ENCODE results near the gene COX7B. TPM values are rescaled to one million over a fixed set of nuclear protein-coding genes. Genes with fewer than 3 reads are reported as not detected.
"Not testable (repeated sequence)": the region's sequence is repeated elsewhere in the genome, so short reads cannot be mapped to it uniquely, and the experiment has no call there.

Gene COX7B
- total RNA-seq (2022) (243 and 283 TPM in 2 replicates), Bru-seq, nascent RNA (percentile 88 among the genes with signal in this experiment), BruChase-seq, experiment 1, labeled RNA remaining after a 2-hour chase (percentile 78 among the genes with signal in this experiment), BruChase-seq, experiment 2, labeled RNA remaining after a 6-hour chase (percentile 79 among the genes with signal in this experiment)
- long read RNA-seq, transcript COX7B-203 (3 exons, 2,471 nt) = major isoform, 211 of 214 reads
- long read RNA-seq, partial matches to known transcripts = 0 of 214 reads
- long read RNA-seq, other reads (novel, unspliced or antisense) = 1 of 214 reads

GRCh38 chrX:77899081-77899828 lies at the start of gene COX7B:
Gene COX7B, plus strand, starts transcription at chrX:77899468. Its CDS starts 86 bp downstream, at chrX:77899554.
- BruUV-seq (replicated peaks) = no TSS peak
- no peaks in the 10 kb centered on the region for H3K9me3 Mint-ChIP-seq (ENCODE audit: unreplicated experiment)
- H3K36me3 Mint-ChIP-seq (ENCODE audit: insufficient read depth, unreplicated experiment) = peaks cover 38% of the 10 kb centered on the region
- no peaks in the 10 kb centered on the region for H3K4me1 Mint-ChIP-seq (ENCODE audit: low read depth, unreplicated experiment)
- peak within 1 kb of the TSS; percentile 95 for H3K4me3 Mint-ChIP-seq (ENCODE audit: unreplicated experiment)
- H3K27me3 ChIP-seq (replicated peaks; ENCODE audit: control insufficient read depth, insufficient read depth, low read length) = no peaks in the 10 kb centered on the region
- CTCF ChIA-PET = interaction anchor here (0.9 to 1.5 kb wide), 2 partner anchors 11 to 13 kb away, joined by 3 to 8 read pairs; partner anchors contain the start of gene ATP7A
- no peaks in the 10 kb centered on the region for H3K9me3 ChIP-seq
- peak; percentile 81 to 84 for DNase-seq
- POLR2A ChIA-PET = interaction anchor here (0.6 to 1.8 kb wide), 5 partner anchors 10 to 212 kb away, joined by 3 to 12 read pairs (median 3); partner anchors contain the start of gene ATP7A
- TF ChIP-seq CTCF (IDR thresholded peaks at IDR 0.05; ENCODE audit: insufficient read depth in 1 of 2, low read depth in 1 of 2, low read length in 1 of 2, severe bottlenecking in 1 of 2, unreplicated experiment in 1 of 2) = peak in 1 of 2 experiments; percentile 45
- no peaks in the 10 kb centered on the region for H3K36me3 ChIP-seq (ENCODE audit: control insufficient read depth, insufficient read depth, low read length)
- peak within 1 kb of the TSS; percentile 43 for H3K4me3 ChIP-seq (ENCODE audit: low read depth, low read length)
- no peaks in the 10 kb centered on the region for H3K4me1 ChIP-seq
- peak within 1 kb of the TSS; percentile 76 for H3K27ac Mint-ChIP-seq (ENCODE audit: unreplicated experiment)
- no peaks in the 10 kb centered on the region for H3K27me3 Mint-ChIP-seq (ENCODE audit: insufficient read depth, unreplicated experiment)
- intact Hi-C loops (cut with micrococcal nuclease; ENCODE audit: unreplicated experiment) = loop anchor here (1.0 to 10.0 kb wide), 5 partner anchors 11 to 1752 kb away; partner anchors contain the start of genes ATP7A and ATRX

- CTCF ChIA-PET = no interaction called here
Observed at GRCh38 chrX:77875372-77875771, 23.9 kb upstream of the COX7B start.

GRCh38 chrX:77881418-77881817 lies 17.9 kb upstream of the COX7B start:
- H3K36me3 Mint-ChIP-seq (ENCODE audit: insufficient read depth, unreplicated experiment); H3K4me1 Mint-ChIP-seq (ENCODE audit: low read depth, unreplicated experiment): not testable (repeated sequence)

More at GRCh38 chrX:77875372-77875771, 23.9 kb upstream of the COX7B start:
- Mint-ChIP-seq H3K9me3 (ENCODE audit: unreplicated experiment) (no peaks in the 10 kb centered on the region), H3K4me3 (ENCODE audit: unreplicated experiment) (no peak overlapping the region), H3K36me3 (ENCODE audit: insufficient read depth, unreplicated experiment) (peaks cover 20% of the 10 kb centered on the region), H3K27me3 (ENCODE audit: insufficient read depth, unreplicated experiment) (no peaks in the 10 kb centered on the region), H3K27ac (ENCODE audit: unreplicated experiment) (no peak overlapping the region), H3K4me1 (ENCODE audit: low read depth, unreplicated experiment) (no peaks in the 10 kb centered on the region)
- BruUV-seq (replicated peaks) = no TSS peak
- Histone ChIP-seq H3K27me3 (replicated peaks; ENCODE audit: control insufficient read depth, insufficient read depth, low read length) (no peaks in the 10 kb centered on the region), H3K9me3 (no peaks in the 10 kb centered on the region), H3K4me1 (no peaks in the 10 kb centered on the region), H3K4me3 (ENCODE audit: low read depth, low read length) (no peak overlapping the region), H3K36me3 (ENCODE audit: control insufficient read depth, insufficient read depth, low read length) (no peaks in the 10 kb centered on the region)
- POLR2A ChIA-PET = no interaction called here
- intact Hi-C loops (cut with micrococcal nuclease; ENCODE audit: unreplicated experiment) = no loop called here
- no peak for DNase-seq
- no peak for TF ChIP-seq CTCF (IDR thresholded peaks at IDR 0.05; ENCODE audit: insufficient read depth in 1 of 2, low read depth in 1 of 2, low read length in 1 of 2, severe bottlenecking in 1 of 2, unreplicated experiment in 1 of 2)

More at GRCh38 chrX:77881418-77881817, 17.9 kb upstream of the COX7B start:
- POLR2A ChIA-PET; CTCF ChIA-PET; H3K27ac Mint-ChIP-seq (ENCODE audit: unreplicated experiment); H3K9me3 Mint-ChIP-seq (ENCODE audit: unreplicated experiment); H3K9me3 ChIP-seq; intact Hi-C loops (cut with micrococcal nuclease; ENCODE audit: unreplicated experiment); H3K36me3 ChIP-seq (ENCODE audit: control insufficient read depth, insufficient read depth, low read length); H3K27me3 Mint-ChIP-seq (ENCODE audit: insufficient read depth, unreplicated experiment); DNase-seq; H3K27me3 ChIP-seq (replicated peaks; ENCODE audit: control insufficient read depth, insufficient read depth, low read length); H3K4me3 Mint-ChIP-seq (ENCODE audit: unreplicated experiment); H3K4me1 ChIP-seq; H3K4me3 ChIP-seq (ENCODE audit: low read depth, low read length): not testable (repeated sequence)
- BruUV-seq (replicated peaks) = TSS peak; percentile 16
